ENCODE measurements around the gene SHOC1.
"Not testable (repeated sequence)": the region's sequence is repeated elsewhere in the genome, so short reads cannot be mapped to it uniquely, and the experiment has no call there.

SHOC1 gene

DNA sequence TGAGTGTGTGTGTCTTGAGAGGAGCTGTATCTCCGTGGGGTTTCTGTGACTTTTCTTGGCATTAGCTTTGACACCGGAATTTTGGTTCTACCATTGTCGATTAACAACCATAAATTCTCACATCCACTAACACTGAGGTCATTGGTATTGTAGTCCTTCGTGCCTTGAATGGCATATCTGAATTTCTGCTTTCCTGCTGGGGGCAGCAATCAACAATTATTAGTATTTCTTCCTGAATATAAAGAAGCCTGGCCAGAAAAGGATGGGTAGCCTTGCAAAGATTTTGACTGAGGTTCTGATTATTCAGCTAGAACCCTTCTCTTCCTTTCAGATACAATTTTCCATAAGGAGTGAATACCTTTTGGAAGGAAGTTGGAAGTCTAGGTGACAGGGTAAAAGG lies 33.5 kb upstream of the SHOC1 start:
- Histone ChIP-seq H3K36me3 (ENCODE audit: insufficient read depth, low read length) (no peaks in the 10 kb centered on the region), H3K4me3 (ENCODE audit: low read depth, low read length) (no peak overlapping the region), H3K27me3 (ENCODE audit: insufficient read depth, low read length) (no peaks in the 10 kb centered on the region), H2AFZ (ENCODE audit: low read length, unreplicated experiment) (no peak overlapping the region), H3K79me2 (ENCODE audit: control insufficient read depth, insufficient read depth, low read length, unreplicated experiment) (no peaks in the 10 kb centered on the region), H3K27ac (ENCODE audit: low read depth, low read length) (no peak overlapping the region), H3K4me1 (ENCODE audit: control insufficient read depth, insufficient read depth, low read length, unreplicated experiment) (peaks cover 16% of the 10 kb centered on the region)

DNA sequence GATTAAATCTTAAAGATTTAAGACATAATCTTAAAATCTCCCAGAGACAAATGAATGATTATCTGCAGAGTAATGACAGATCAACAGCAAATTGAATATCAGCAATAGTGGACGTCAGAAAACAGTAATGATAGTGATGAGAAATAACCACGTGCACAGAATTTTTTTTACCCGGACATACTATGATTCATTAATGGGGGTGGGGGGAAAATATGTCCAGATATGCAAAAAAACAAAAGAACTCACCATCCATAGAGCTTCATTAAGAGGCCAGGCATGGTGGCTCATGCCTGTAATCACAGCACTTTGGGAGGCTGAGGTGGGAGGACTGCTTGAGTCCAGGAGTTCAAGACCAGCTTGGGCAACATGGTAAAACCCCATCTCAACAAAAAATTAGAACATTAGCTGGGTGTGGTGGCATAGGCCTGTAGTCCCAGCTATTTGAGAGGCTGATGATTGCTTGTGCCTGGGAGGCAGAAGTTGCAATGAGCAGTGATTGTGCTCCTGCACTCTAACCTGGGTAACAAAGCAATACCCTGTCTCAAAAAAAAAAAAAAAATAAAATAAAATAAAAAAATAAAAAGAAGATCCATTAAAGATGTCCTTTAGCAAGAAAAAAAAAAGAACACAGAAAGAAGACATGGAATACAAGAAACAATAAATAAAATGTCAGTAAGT lies 30.9 kb upstream of the SHOC1 start:
- peak overlapping the region; percentile 79 for H3K27ac ChIP-seq (ENCODE audit: low read depth, low read length)
- no peaks in the 10 kb centered on the region for H3K27me3 ChIP-seq (ENCODE audit: insufficient read depth, low read length)
- H2AFZ ChIP-seq (ENCODE audit: low read length, unreplicated experiment) = peak overlapping the region; percentile 15
- H3K4me3 ChIP-seq (ENCODE audit: low read depth, low read length) = no peak overlapping the region
- peaks cover 8% of the 10 kb centered on the region for H3K4me1 ChIP-seq (ENCODE audit: control insufficient read depth, insufficient read depth, low read length, unreplicated experiment)
- no peaks in the 10 kb centered on the region for H3K36me3 ChIP-seq (ENCODE audit: insufficient read depth, low read length)
- H3K79me2 ChIP-seq (ENCODE audit: control insufficient read depth, insufficient read depth, low read length, unreplicated experiment) = no peaks in the 10 kb centered on the region

DNA sequence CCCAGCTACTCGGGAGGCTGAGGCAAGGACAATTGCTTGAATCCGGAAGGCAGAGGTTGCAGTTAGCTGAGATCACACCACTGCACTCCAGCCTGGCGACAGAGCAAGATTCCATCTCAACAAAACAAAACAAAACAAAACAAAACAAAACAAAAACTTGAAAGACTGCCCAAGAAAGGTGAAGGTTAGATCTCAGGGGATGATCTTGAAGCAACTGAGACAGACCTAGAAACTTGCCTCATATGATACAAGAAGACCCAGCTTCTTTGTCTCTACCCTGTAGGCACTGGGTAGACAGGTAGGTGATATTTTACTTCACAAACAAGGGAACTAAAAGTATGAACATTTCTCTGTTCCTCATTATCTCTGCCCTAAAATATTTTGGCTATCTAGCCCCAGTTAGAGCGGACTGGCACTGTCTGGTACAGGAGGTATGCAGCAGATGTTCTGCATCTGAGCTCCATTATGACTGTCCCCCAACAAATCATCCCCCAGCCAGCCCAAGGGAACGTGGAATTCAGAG lies 26.3 kb upstream of the SHOC1 start:
- Histone ChIP-seq H3K36me3 (ENCODE audit: insufficient read depth, low read length) (no peaks in the 10 kb centered on the region), H3K4me1 (ENCODE audit: control insufficient read depth, insufficient read depth, low read length, unreplicated experiment) (peaks cover 8% of the 10 kb centered on the region), H3K27me3 (ENCODE audit: insufficient read depth, low read length) (no peaks in the 10 kb centered on the region), H3K79me2 (ENCODE audit: control insufficient read depth, insufficient read depth, low read length, unreplicated experiment) (no peaks in the 10 kb centered on the region), H3K4me3 (ENCODE audit: low read depth, low read length) (no peak overlapping the region), H2AFZ (ENCODE audit: low read length, unreplicated experiment) (no peak overlapping the region), H3K27ac (ENCODE audit: low read depth, low read length) (no peak overlapping the region)

DNA sequence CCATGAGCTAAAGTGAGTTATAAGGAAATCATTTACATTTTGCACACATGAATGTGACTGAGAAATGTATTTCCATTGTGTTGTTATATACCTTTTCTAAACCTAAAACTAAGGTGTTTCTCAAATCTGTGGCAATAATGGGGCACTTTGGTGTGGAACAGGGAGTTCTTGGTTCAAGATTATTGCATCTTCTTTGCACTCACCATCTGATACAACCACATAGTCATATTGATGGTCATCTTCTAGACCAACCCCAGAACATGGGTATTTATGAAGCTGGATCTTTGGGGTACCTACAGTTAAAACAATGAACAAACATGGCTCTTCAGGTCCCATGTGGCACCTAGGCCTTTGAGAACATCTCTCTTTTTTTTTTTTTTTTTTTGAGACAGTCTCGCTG lies 24.6 kb upstream of the SHOC1 start:
- H3K79me2 ChIP-seq (ENCODE audit: control insufficient read depth, insufficient read depth, low read length, unreplicated experiment) = no peaks in the 10 kb centered on the region
- H3K27ac ChIP-seq (ENCODE audit: low read depth, low read length) = no peak overlapping the region
- no peak overlapping the region for H3K4me3 ChIP-seq (ENCODE audit: low read depth, low read length)
- H3K36me3 ChIP-seq (ENCODE audit: insufficient read depth, low read length) = no peaks in the 10 kb centered on the region
- H2AFZ ChIP-seq (ENCODE audit: low read length, unreplicated experiment) = no peak overlapping the region
- no peaks in the 10 kb centered on the region for H3K27me3 ChIP-seq (ENCODE audit: insufficient read depth, low read length)
- H3K4me1 ChIP-seq (ENCODE audit: control insufficient read depth, insufficient read depth, low read length, unreplicated experiment) = no peaks in the 10 kb centered on the region

DNA sequence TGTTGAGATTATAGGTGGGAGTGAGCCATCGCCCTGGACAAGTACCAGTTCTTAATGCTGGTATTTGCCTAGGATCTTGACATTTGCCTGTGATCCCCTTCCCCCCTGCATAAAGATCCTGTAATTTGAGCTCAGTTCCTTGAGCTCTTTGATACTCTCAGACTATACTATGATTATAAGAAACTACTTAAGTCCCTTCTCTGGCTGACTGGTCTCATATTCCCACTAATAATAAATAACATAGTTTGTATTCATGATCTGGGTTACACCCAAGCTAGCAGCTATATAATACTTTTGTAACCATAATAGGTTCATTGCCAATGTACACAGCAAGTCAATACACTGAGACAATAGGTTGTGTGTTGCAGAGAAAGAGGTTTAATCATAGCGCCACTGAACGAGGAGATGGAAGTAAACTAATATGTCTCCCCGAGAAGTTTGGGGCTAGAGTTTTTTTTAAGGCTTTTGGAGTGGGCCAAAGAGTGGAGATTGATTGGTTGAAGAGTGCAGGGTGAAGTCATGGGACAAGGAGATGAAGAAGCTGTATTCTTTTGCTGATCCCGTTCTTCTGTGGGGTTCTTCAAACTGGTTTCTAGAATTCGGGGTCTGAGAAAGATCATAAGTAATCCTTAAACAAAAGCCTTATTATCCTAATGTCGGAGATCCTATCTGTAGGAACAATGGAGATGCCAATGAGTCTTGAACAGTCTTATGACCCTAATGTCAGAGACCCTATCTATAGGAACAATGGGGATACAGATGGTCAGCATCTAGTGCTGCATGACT lies 20.7 kb upstream of the SHOC1 start:
- Histone ChIP-seq H3K79me2 (ENCODE audit: control insufficient read depth, insufficient read depth, low read length, unreplicated experiment) (no peaks in the 10 kb centered on the region), H2AFZ (ENCODE audit: low read length, unreplicated experiment) (no peak overlapping the region), H3K27ac (ENCODE audit: low read depth, low read length) (no peak overlapping the region), H3K27me3 (ENCODE audit: insufficient read depth, low read length) (no peaks in the 10 kb centered on the region), H3K36me3 (ENCODE audit: insufficient read depth, low read length) (no peaks in the 10 kb centered on the region), H3K4me1 (ENCODE audit: control insufficient read depth, insufficient read depth, low read length, unreplicated experiment) (no peaks in the 10 kb centered on the region), H3K4me3 (ENCODE audit: low read depth, low read length) (no peak overlapping the region)

DNA sequence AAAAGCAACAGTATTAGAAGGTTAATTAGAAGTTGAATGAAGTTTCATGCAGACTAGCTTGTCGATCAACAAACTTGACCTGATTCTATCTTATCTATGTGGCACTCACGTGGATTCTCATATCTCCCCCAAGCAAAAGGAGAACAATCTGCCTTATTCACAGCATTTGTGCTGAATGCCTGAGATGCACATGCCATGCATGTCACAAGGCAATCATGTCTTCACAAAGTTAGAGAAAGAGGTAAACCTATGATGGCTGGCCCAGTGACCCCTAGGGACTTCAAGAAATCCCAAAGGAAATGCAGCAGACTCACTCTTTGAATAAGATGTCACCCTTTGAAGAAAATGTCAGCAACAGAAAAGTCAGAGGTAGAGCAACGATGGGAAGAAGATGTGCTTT lies 17.6 kb upstream of the SHOC1 start:
- Histone ChIP-seq H3K36me3 (ENCODE audit: insufficient read depth, low read length) (no peaks in the 10 kb centered on the region), H2AFZ (ENCODE audit: low read length, unreplicated experiment) (no peak overlapping the region), H3K79me2 (ENCODE audit: control insufficient read depth, insufficient read depth, low read length, unreplicated experiment) (no peaks in the 10 kb centered on the region), H3K27me3 (ENCODE audit: insufficient read depth, low read length) (no peaks in the 10 kb centered on the region), H3K4me1 (ENCODE audit: control insufficient read depth, insufficient read depth, low read length, unreplicated experiment) (no peaks in the 10 kb centered on the region), H3K4me3 (ENCODE audit: low read depth, low read length) (no peak overlapping the region), H3K27ac (ENCODE audit: low read depth, low read length) (no peak overlapping the region)

- peaks cover 6% of the 10 kb centered on the region for H3K4me1 ChIP-seq (ENCODE audit: control insufficient read depth, insufficient read depth, low read length, unreplicated experiment)
- H3K27me3 ChIP-seq (ENCODE audit: insufficient read depth, low read length) = no peaks in the 10 kb centered on the region
- no peak overlapping the region for H3K4me3 ChIP-seq (ENCODE audit: low read depth, low read length)
- no peaks in the 10 kb centered on the region for H3K79me2 ChIP-seq (ENCODE audit: control insufficient read depth, insufficient read depth, low read length, unreplicated experiment)
- H2AFZ ChIP-seq (ENCODE audit: low read length, unreplicated experiment) = no peak overlapping the region
- no peaks in the 10 kb centered on the region for H3K36me3 ChIP-seq (ENCODE audit: insufficient read depth, low read length)
- H3K27ac ChIP-seq (ENCODE audit: low read depth, low read length) = no peak overlapping the region
Observed at GRCh38 chr9:111810908-111811307, 16.2 kb upstream of the SHOC1 start.

DNA sequence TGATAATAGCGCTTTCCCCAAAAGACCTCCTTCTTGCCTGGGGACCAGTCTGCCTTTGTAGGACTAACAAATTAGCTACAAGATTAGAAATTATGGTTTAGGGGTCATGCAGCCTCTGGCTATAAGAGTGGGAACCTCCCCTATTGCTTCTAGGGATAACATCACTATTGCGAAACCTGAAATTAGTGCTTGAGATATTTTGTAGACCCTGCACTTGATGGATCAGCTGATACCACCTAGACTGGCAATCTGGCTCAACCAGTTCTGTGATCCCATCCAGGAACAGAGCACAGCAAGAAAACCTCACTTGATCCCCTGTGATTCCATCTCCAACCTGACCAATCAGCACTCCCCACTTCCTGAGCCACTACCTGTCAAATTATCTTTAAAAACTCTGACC lies 15.7 kb upstream of the SHOC1 start:
- not testable (repeated sequence) for H3K36me3 ChIP-seq (ENCODE audit: insufficient read depth, low read length); H3K27ac ChIP-seq (ENCODE audit: low read depth, low read length); H3K27me3 ChIP-seq (ENCODE audit: insufficient read depth, low read length)

GRCh38 chr9:111807197-111807596 lies 12.5 kb upstream of the SHOC1 start:
- no peaks in the 10 kb centered on the region for H3K79me2 ChIP-seq (ENCODE audit: control insufficient read depth, insufficient read depth, low read length, unreplicated experiment)
- no peak overlapping the region for H3K4me3 ChIP-seq (ENCODE audit: low read depth, low read length)
- H3K36me3 ChIP-seq (ENCODE audit: insufficient read depth, low read length) = no peaks in the 10 kb centered on the region
- H2AFZ ChIP-seq (ENCODE audit: low read length, unreplicated experiment) = no peak overlapping the region
- H3K27ac ChIP-seq (ENCODE audit: low read depth, low read length) = no peak overlapping the region
- H3K4me1 ChIP-seq (ENCODE audit: control insufficient read depth, insufficient read depth, low read length, unreplicated experiment) = peaks cover 22% of the 10 kb centered on the region
- H3K27me3 ChIP-seq (ENCODE audit: insufficient read depth, low read length) = no peaks in the 10 kb centered on the region

More for the DNA sequence above, 15.7 kb upstream of the SHOC1 start:
- not testable (repeated sequence) for H3K79me2 ChIP-seq (ENCODE audit: control insufficient read depth, insufficient read depth, low read length, unreplicated experiment); H2AFZ ChIP-seq (ENCODE audit: low read length, unreplicated experiment); H3K4me3 ChIP-seq (ENCODE audit: low read depth, low read length)
- peaks cover 10% of the 10 kb centered on the region for H3K4me1 ChIP-seq (ENCODE audit: control insufficient read depth, insufficient read depth, low read length, unreplicated experiment)

- Histone ChIP-seq H3K79me2 (ENCODE audit: control insufficient read depth, insufficient read depth, low read length, unreplicated experiment) (no peaks in the 10 kb centered on the region), H2AFZ (ENCODE audit: low read length, unreplicated experiment) (peak overlapping the region; percentile 16), H3K4me3 (ENCODE audit: low read depth, low read length) (no peak overlapping the region), H3K27ac (ENCODE audit: low read depth, low read length) (peak overlapping the region; percentile 86), H3K27me3 (ENCODE audit: insufficient read depth, low read length) (no peaks in the 10 kb centered on the region), H3K4me1 (ENCODE audit: control insufficient read depth, insufficient read depth, low read length, unreplicated experiment) (peaks cover 22% of the 10 kb centered on the region), H3K36me3 (ENCODE audit: insufficient read depth, low read length) (no peaks in the 10 kb centered on the region)
Observed at GRCh38 chr9:111806259-111806658, 11.5 kb upstream of the SHOC1 start.

- Histone ChIP-seq H3K79me2 (ENCODE audit: control insufficient read depth, insufficient read depth, low read length, unreplicated experiment) (no peaks in the 10 kb centered on the region), H3K27ac (ENCODE audit: low read depth, low read length) (peak overlapping the region; percentile 86), H2AFZ (ENCODE audit: low read length, unreplicated experiment) (peak overlapping the region; percentile 39), H3K4me1 (ENCODE audit: control insufficient read depth, insufficient read depth, low read length, unreplicated experiment) (peaks cover 22% of the 10 kb centered on the region), H3K27me3 (ENCODE audit: insufficient read depth, low read length) (no peaks in the 10 kb centered on the region), H3K4me3 (ENCODE audit: low read depth, low read length) (peak overlapping the region; percentile 34; the same call in 1 of the 2 replicates), H3K36me3 (ENCODE audit: insufficient read depth, low read length) (no peaks in the 10 kb centered on the region)
Observed at GRCh38 chr9:111805830-111806241, 11.1 kb upstream of the SHOC1 start.

All from ACC112 (cell line).